H9 (cell line): Measurements from ENCODE around the gene MYB. TPM values are rescaled to one million over a fixed set of nuclear protein-coding genes. Genes with fewer than 3 reads are reported as not detected.
"Not testable (repeated sequence)": the region's sequence is repeated elsewhere in the genome, so short reads cannot be mapped to it uniquely, and the experiment has no call there.

Experiments
- DNase-seq: peaks from one replicate; pipeline ENCODE4 v3.0.0-alpha.2; 2017
- H2AFZ ChIP-seq: one replicate; pipeline ENCODE4 v1.6.1; 2013; ENCODE audit warnings: mild to moderate bottlenecking, low read length, control low read depth, moderate library complexity
- H2AK5ac ChIP-seq: 2 replicates; pipeline ENCODE4 v1.6.1; 2013; ENCODE audit warnings: low read length, control low read depth, mixed read lengths; ENCODE audit not compliant: insufficient read length
- H2BK120ac ChIP-seq: one replicate; pipeline ENCODE4 v1.6.1; 2013; ENCODE audit warnings: low read depth, mild to moderate bottlenecking, low read length, control low read depth, inconsistent platforms; ENCODE audit not compliant: poor library complexity, severe bottlenecking
- H2BK12ac ChIP-seq: 2 replicates; pipeline ENCODE4 v1.6.1; 2013; ENCODE audit warnings: low read length, control low read depth, mixed read lengths, low read depth; ENCODE audit not compliant: insufficient read length
- H2BK15ac ChIP-seq: 2 replicates; pipeline ENCODE4 v1.6.1; 2013; ENCODE audit warnings: low read depth, low read length, control low read depth
- H2BK20ac ChIP-seq: one replicate; pipeline ENCODE4 v1.6.1; 2013; ENCODE audit warnings: low read depth, mild to moderate bottlenecking, low read length, control low read depth, inconsistent platforms; ENCODE audit not compliant: poor library complexity, severe bottlenecking
- H2BK5ac ChIP-seq: 2 replicates; pipeline ENCODE4 v1.6.1; 2013; ENCODE audit warnings: low read length, control low read depth, mixed read lengths; ENCODE audit not compliant: insufficient read length
- H3K14ac ChIP-seq: 2 replicates; pipeline ENCODE4 v1.6.1; 2013; ENCODE audit warnings: low read length, control low read depth; ENCODE audit not compliant: insufficient read depth
- H3K18ac ChIP-seq: 2 replicates; pipeline ENCODE4 v1.6.1; 2013; ENCODE audit warnings: low read depth, mild to moderate bottlenecking, mixed read lengths, low read length, control low read depth; ENCODE audit not compliant: insufficient read length
- H3K23ac ChIP-seq: 2 replicates; pipeline ENCODE4 v1.6.1; 2013; ENCODE audit warnings: low read length, control low read depth, mixed read lengths, low read depth; ENCODE audit not compliant: insufficient read length
- H3K23me2 ChIP-seq: 2 replicates; pipeline ENCODE4 v1.6.1; 2013; ENCODE audit warnings: low read depth, mild to moderate bottlenecking, mixed read lengths, low read length, control low read depth; ENCODE audit not compliant: insufficient read length, poor library complexity, severe bottlenecking
- H3K27ac ChIP-seq: 2 replicates; pipeline ENCODE4 v1.5.1; 2013; ENCODE audit warnings: low read length, control low read depth, mixed read lengths, low read depth; ENCODE audit not compliant: insufficient read length
- H3K27me3 ChIP-seq: 2 replicates; pipeline ENCODE4 v1.6.1; 2013; ENCODE audit warnings: low read length, control low read depth, inconsistent platforms; ENCODE audit not compliant: insufficient read depth
- H3K4ac ChIP-seq: 2 replicates; pipeline ENCODE4 v1.6.1; 2013; ENCODE audit warnings: low read depth, mild to moderate bottlenecking, control low read depth, inconsistent platforms, low read length, moderate library complexity
- H3K4me1 ChIP-seq: 2 replicates; pipeline ENCODE4 v1.6.1; 2013; ENCODE audit warnings: low read length, control low read depth, inconsistent platforms; ENCODE audit not compliant: insufficient read depth
- H3K4me2 ChIP-seq: 2 replicates; pipeline ENCODE4 v1.6.1; 2013; ENCODE audit warnings: low read length, control low read depth, mixed read lengths; ENCODE audit not compliant: insufficient read length, insufficient read depth
- H3K56ac ChIP-seq: 2 replicates; pipeline ENCODE4 v1.6.1; 2013; ENCODE audit warnings: low read depth, mild to moderate bottlenecking, mixed read lengths, low read length, control low read depth; ENCODE audit not compliant: insufficient read length
- H3K79me1 ChIP-seq: 2 replicates; pipeline ENCODE4 v1.6.1; 2013; ENCODE audit warnings: low read depth, mild to moderate bottlenecking, moderate library complexity, low read length, control low read depth, inconsistent platforms; ENCODE audit not compliant: insufficient read depth, poor library complexity, severe bottlenecking
- H3K79me2 ChIP-seq: 2 replicates; pipeline ENCODE4 v1.6.1; 2013; ENCODE audit warnings: low read length, control low read depth, inconsistent platforms; ENCODE audit not compliant: insufficient read depth
- H3K9ac ChIP-seq: 2 replicates; pipeline ENCODE4 v1.6.1; 2013; ENCODE audit warnings: low read length, control low read depth, mixed read lengths; ENCODE audit not compliant: insufficient read length; ENCODE audit errors: extremely low read depth
- H3K9me3 ChIP-seq: one replicate; pipeline ENCODE4 v1.6.1; 2013; ENCODE audit warnings: low read depth, low read length, inconsistent platforms; ENCODE audit not compliant: control insufficient read depth
- H3T11ph ChIP-seq: one replicate; pipeline ENCODE4 v1.6.1; 2013; ENCODE audit warnings: mild to moderate bottlenecking, low read length, control low read depth, inconsistent platforms
- H4K20me1 ChIP-seq: one replicate; pipeline ENCODE4 v1.6.1; 2013; ENCODE audit not compliant: control insufficient read depth, insufficient read length, insufficient read depth
- H4K5ac ChIP-seq: 2 replicates; pipeline ENCODE4 v1.6.1; 2013; ENCODE audit warnings: low read depth, mild to moderate bottlenecking, mixed read lengths, low read length, control low read depth; ENCODE audit not compliant: insufficient read length
- H4K8ac ChIP-seq: replicated peaks from 2 replicates; pipeline ENCODE4 v1.6.1; 2013; ENCODE audit warnings: low read length, control low read depth, mixed read lengths, low read depth; ENCODE audit not compliant: insufficient read length
- H4K91ac ChIP-seq: 2 replicates; pipeline ENCODE4 v1.6.1; 2013; ENCODE audit warnings: low read depth, mild to moderate bottlenecking, moderate library complexity, mixed read lengths, low read length, control low read depth; ENCODE audit not compliant: insufficient read length
- H3K27ac Mint-ChIP-seq, 3 experiments: 2 replicates in 2 of 3; 3 replicates in 1 of 3; pipeline ENCODE4 v1.8.0; 2020 to 2021; ENCODE audit warnings: mixed read lengths in 3 of 3, mild to moderate bottlenecking in 1 of 3, moderate library complexity in 1 of 3
- H3K27me3 Mint-ChIP-seq: 2 replicates; pipeline ENCODE4 v1.8.0; 2021; ENCODE audit warnings: low read depth, mild to moderate bottlenecking, moderate library complexity, mixed read lengths
- H3K36me3 Mint-ChIP-seq, 3 experiments: 2 replicates in 2 of 3; 3 replicates in 1 of 3; pipeline ENCODE4 v1.8.0; 2020 to 2021; ENCODE audit warnings: low read depth in 3 of 3, mixed read lengths in 3 of 3; ENCODE audit not compliant: insufficient read depth in 1 of 3
- H3K4me1 Mint-ChIP-seq, 2 experiments: 2 replicates each; pipeline ENCODE4 v1.8.0; 2020; ENCODE audit warnings: mixed read lengths in 2 of 2
- H3K4me3 Mint-ChIP-seq, 2 experiments: 2 replicates in 1 of 2; 3 replicates in 1 of 2; pipeline ENCODE4 v1.8.0; 2020 to 2021; ENCODE audit warnings: mild to moderate bottlenecking in 2 of 2, mixed read lengths in 2 of 2, moderate library complexity in 1 of 2
- H3K9me3 Mint-ChIP-seq, 2 experiments: 2 replicates in 1 of 2; 3 replicates in 1 of 2; pipeline ENCODE4 v1.8.0; 2020; ENCODE audit warnings: mild to moderate bottlenecking in 2 of 2, mixed read lengths in 2 of 2, moderate library complexity in 1 of 2
- WGBS: extraction: QIAGEN DNeasy Blood & Tissue Kit; methylation state at CpG from one replicate; pipeline ENCODE4 v1.1.7; 2013; ENCODE audit warnings: missing lambda C conversion rate, low lambda C conversion rate, mixed read lengths; ENCODE audit not compliant: insufficient read length; ENCODE audit errors: extremely low coverage; 5-methylcytosine and 5-hydroxymethylcytosine counted together
- total RNA-seq: library from RNA; stranded (reverse); gene quantifications from 2 replicates; pipeline ENCODE4 v1.2.1, GENCODE V29; 2021

MYB gene
- total RNA-seq, 1 experiment from 2014 or later: 5.8 TPM

DNA sequence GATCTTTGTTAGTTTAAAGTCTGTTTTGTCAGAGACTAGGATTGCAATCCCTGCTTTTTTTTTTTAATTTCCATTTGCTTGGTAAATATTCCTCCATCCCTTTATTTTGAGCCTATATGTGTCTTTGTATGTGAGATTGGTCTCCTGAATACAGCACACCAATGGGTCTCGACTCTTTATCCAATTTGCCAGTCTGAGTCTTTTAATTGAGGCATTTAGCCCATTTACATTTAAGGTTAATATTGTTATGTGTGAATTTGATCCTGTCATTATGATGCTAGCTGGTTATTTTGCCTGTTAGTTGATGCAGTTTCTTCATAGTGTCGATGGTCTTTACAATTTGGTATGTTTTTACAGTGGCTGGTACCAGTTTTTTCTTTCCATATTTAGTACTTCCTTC is 27.0 kb upstream of the MYB start:
- not testable (repeated sequence) for H4K5ac ChIP-seq, H3K4ac ChIP-seq, H4K8ac ChIP-seq, H3K56ac ChIP-seq, H3K18ac ChIP-seq, H3K9me3 ChIP-seq, H3K27ac Mint-ChIP-seq, H3K27me3 Mint-ChIP-seq, H3K23ac ChIP-seq, H2BK12ac ChIP-seq, H3K27me3 ChIP-seq, H3K4me1 Mint-ChIP-seq, DNase-seq, H3K4me1 ChIP-seq, H3T11ph ChIP-seq, H2AFZ ChIP-seq, H3K79me2 ChIP-seq, H3K4me3 Mint-ChIP-seq, H3K14ac ChIP-seq, H2BK20ac ChIP-seq, H3K79me1 ChIP-seq, H3K4me2 ChIP-seq, H3K36me3 Mint-ChIP-seq, H4K20me1 ChIP-seq, H4K91ac ChIP-seq, H3K23me2 ChIP-seq, H2BK120ac ChIP-seq, H2BK15ac ChIP-seq, H3K27ac ChIP-seq, H2BK5ac ChIP-seq, H2AK5ac ChIP-seq, H3K9ac ChIP-seq
- no CpG with 5 or more reads among the region's 2 CpGs for WGBS
- peaks cover 10 to 20% of the 10 kb centered on the region in 2 experiments; a peak in 4 of 5 replicates for H3K9me3 Mint-ChIP-seq
